GM12801 (cell line): ENCODE data around the gene NTHL1.

ENCODE experiments used
- TF ChIP-seq, protein P1 (sequence below): IDR thresholded peaks from one replicate; pipeline ENCODE4 v1.5.1; 2011; ENCODE audit warnings: control low read depth; ENCODE audit not compliant: insufficient read length; ENCODE audit errors: extremely low read depth

NTHL1 gene

DNA sequence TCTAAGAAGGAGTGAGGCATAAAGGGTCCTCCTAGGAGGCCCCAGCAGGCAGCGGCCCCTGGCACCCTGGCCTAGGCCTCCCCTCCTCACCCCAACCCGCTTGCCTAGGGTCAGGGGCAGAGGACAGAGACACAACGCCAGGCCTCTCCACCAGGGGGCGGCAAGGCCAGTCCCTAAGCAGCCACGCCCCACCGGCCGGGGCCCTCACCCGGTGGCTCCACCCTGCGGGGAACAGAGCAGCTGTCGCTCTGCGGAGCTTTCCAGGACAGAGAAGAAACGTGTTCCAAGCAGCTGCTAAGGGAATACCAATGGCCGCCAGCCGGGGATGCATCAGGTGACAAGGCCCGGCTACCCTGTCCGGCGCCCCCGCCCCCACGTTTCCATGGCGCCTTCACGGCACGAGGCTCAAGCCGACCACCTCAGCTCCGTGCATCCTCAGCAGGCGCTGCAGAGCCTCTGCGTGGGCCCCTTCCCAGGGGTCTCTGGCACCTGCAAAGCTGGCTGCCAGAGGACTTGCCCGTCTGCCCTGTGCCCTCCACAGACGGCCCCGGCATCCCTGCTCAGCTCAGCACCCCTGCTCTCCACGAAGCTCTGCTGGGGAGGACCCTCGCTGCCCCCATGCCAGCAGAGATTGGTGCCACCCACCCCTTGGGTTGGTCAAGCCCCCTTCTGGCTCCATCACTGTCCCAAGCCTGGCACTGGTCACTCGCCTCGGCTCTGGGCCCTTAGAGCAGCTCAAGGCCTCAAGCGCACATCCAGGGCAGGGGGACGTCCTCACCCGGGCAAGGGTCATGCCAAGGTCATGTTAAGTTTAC, 43.6 kb downstream of the NTHL1 start:
- TF ChIP-seq, protein P1, sequence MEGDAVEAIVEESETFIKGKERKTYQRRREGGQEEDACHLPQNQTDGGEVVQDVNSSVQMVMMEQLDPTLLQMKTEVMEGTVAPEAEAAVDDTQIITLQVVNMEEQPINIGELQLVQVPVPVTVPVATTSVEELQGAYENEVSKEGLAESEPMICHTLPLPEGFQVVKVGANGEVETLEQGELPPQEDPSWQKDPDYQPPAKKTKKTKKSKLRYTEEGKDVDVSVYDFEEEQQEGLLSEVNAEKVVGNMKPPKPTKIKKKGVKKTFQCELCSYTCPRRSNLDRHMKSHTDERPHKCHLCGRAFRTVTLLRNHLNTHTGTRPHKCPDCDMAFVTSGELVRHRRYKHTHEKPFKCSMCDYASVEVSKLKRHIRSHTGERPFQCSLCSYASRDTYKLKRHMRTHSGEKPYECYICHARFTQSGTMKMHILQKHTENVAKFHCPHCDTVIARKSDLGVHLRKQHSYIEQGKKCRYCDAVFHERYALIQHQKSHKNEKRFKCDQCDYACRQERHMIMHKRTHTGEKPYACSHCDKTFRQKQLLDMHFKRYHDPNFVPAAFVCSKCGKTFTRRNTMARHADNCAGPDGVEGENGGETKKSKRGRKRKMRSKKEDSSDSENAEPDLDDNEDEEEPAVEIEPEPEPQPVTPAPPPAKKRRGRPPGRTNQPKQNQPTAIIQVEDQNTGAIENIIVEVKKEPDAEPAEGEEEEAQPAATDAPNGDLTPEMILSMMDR: no peak

GRCh38 chr16:2003231-2003826, 44.3 kb downstream of the NTHL1 start:
- TF ChIP-seq, protein P1: no peak

DNA sequence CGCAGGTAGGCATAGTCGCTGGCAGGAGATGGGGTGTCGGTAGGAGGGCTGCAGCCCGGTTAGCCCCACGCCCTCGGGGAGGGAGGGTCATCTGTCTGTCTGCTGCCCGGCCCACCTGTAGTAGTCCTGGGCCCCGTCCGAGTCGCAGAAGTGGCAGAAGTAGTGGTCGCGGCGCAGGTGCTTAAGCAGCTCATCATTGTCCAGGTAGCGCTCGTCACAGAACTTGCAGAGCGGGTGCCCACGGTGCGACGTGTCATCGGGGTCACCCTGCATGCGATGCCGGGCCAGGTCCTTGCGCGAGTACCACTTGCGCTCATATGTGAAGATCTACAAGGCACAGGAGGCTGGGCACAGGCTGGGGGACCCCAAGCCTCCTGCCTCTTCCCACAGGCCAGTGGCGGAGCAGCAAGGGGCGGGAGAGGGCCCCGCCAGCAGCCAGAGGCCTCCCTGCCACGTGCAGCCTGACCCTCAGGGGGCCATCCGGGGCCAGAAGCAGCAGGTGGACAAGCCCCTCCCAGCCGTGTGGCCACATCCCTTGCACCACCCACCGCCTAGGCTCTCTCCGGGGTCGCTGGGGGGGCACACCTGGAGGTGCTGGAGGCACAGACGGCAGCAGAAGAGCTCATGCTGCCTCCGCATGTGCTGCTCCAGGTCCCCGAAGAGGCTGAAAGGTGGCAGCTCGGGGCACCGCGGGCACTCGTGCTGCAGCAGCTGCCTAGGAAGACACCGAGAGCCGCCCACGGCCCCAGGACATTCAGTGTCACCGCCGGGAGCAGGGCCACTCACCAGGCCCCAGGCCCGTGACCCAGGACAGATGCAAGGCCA, 45.0 kb downstream of the NTHL1 start:
- TF ChIP-seq, protein P1: no peak

DNA sequence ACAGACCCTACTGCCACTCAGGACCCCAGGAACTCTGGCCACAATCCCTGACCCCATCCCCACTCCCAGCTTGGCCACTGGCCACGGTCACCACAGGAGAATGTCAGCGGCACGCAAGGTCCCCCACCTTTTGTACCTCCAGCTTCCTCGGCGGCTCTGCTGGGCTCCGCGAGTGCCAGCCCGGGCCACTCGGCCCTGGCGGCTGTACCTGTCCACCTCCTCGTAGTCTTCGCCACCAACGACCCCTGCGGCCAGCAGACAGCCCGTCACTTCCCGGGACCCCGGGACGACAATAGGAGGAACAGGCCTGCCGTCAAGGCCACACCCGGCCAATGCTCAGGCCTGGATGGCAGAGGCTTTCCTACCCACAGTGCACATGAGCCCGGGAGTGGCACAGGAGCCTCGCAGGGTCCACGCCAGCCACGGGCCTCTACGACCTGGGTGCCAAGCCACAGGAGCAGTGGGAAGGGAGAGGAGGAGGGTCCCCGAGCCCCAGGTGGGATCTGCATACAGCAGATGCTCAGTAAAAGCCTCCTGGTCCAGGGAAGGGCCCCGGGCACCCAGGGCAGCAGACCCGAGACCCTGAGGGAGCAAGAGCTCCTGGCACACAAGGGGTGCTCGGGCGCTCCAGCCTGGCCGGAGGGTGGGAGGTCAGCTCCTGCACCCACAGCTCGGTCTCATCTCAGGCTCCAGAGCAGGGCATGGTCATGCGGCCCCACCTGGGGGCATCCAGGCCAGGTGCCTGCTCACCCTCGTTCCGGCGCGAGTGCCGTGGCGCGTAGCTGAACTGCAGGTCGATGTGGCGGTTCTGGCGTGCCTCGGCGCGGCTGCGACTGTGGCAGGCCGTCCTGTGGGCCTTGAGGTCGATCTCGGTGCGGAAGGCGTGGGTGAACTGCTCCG, 45.9 kb downstream of the NTHL1 start:
- TF ChIP-seq, protein P1: no peak

- TF ChIP-seq, protein P1: no peak
Observed at GRCh38 chr16:2001035-2001434, 46.6 kb downstream of the NTHL1 start.

- TF ChIP-seq, protein P1: no peak
Observed at GRCh38 chr16:1999866-2000514, 47.6 kb downstream of the NTHL1 start.
